Left lung (tissue), 10 donors: Measurements from ENCODE around the gene ASIC3. TPM values are rescaled to one million over a fixed set of nuclear protein-coding genes. Genes with fewer than 3 reads are reported as not detected.
A peak's percentile ranks its signal among the peaks of the same experiment; 100 is the strongest.

Source experiments
- ATAC-seq: fragments of 200-7000 bp; cut with Tn5 transposase; one replicate; pipeline ENCODE4 v1.9.1; 2020; ENCODE audit warnings: moderate library complexity
- DNase-seq, 4 donors: peaks; one replicate each; pipeline ENCODE4 v3.0.0-alpha.2; 2013 to 2020
- H3K27ac ChIP-seq, 2 donors: fragments of 200-600 bp; sonication (generic) in 1 of 2; one replicate each; pipeline versions ENCODE4 v1.5.0 to v1.8.0; 2020 to 2021
- H3K27me3 ChIP-seq, 2 donors: fragments of 200-600 bp; sonication (generic) in 1 of 2; one replicate each; pipeline versions ENCODE4 v1.5.0 to v1.8.0; 2020 to 2021
- H3K36me3 ChIP-seq, 2 donors: fragments of 200-600 bp; sonication (generic) in 1 of 2; one replicate each; pipeline versions ENCODE4 v1.5.0 to v1.8.0; 2020 to 2021
- H3K4me1 ChIP-seq, 2 donors: fragments of 200-600 bp; one replicate each; pipeline ENCODE4 v1.8.0; 2021
- H3K4me3 ChIP-seq, 2 donors: fragments of 200-600 bp; sonication (generic) in 1 of 2; one replicate each; pipeline versions ENCODE4 v1.5.0 to v1.8.0; 2020 to 2021; ENCODE audit warnings: mild to moderate bottlenecking in 1 of 2
- H3K9me3 ChIP-seq, 2 donors: fragments of 200-600 bp; sonication (generic) in 1 of 2; one replicate each; pipeline versions ENCODE4 v1.5.0 to v1.8.0; 2020 to 2021
- CTCF ChIP-seq, 2 donors: fragments of 200-600 bp; sonication (generic) in 1 of 2; IDR thresholded peaks; one replicate each; pipeline versions ENCODE4 v1.5.0 to v1.8.0; 2021; ENCODE audit warnings: antibody characterized with exemption in 2 of 2
- intact Hi-C, 2 donors: fragments of 100-400 bp; cut with DNase I; formaldehyde crosslinking; loops; one replicate each; pipeline versions ENCODE4 v1.11.2 to v1.14.2; 2022
- polyA plus RNA-seq, 6 donors: library from polyadenylated mRNA; unstranded; fragments of 120-200 nt; gene quantifications; one replicate each; pipeline ENCODE4 v1.2.1, GENCODE V29; 2013; ENCODE audit not compliant: insufficient read length in 6 of 6
- total RNA-seq, 2 donors: library from RNA; stranded (reverse); fragmentation: NEBNext Ultra II Directional; extraction: Animal tissue kit (Norgen Biotek cat#: 25700); gene quantifications; one replicate each; pipeline ENCODE4 v1.2.1, GENCODE V29; 2021
- donor health status: DM: no; HTN: yes; CAD: no.
- donor health status: DM: no; HTN: no; CAD: no.

The ASIC3 gene
- total and polyA plus RNA-seq, 8 donors = 2.3 to 6.0 (median 3.4) TPM

DNA sequence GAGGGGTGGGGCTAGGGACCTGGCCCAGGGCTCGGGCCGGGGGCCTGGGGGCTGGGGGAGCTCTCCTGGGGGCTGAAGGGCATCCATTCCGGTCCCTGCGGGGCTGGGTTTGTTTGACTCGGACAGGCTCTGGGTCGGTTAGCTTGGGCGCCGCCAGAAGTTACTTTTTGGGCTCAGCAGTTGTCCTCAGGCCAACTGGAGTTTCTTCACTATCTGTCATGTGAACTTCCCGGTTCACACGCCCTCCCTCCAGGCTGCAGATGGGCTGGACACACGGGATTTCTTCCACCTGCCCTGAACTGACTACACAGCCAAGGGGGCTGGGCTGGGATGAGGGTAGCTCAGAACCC, 14.9 kb downstream of the ASIC3 start:
- DNase-seq (no peak), ATAC-seq (no peak)
- intact Hi-C loops = no loop called here
- Histone ChIP-seq H3K4me1 (peaks cover 28 to 42% of the 10 kb centered on the region in 2 donors), H3K9me3 (no peaks in the 10 kb centered on the region), H3K4me3 (peak overlapping the region in 1 of 2 donors; percentile 93), H3K27ac (no peak overlapping the region), H3K27me3 (no peaks in the 10 kb centered on the region), H3K36me3 (peaks cover 5 to 56% of the 10 kb centered on the region in 2 donors)
- no peak for TF ChIP-seq CTCF (IDR thresholded peaks at IDR 0.05)

- intact Hi-C loops = no loop called here
- ATAC-seq (no peak), DNase-seq (no peak)
- H3K36me3 ChIP-seq = peaks cover 5 to 69% of the 10 kb centered on the region in 2 donors
- H3K4me1 ChIP-seq = peaks cover 20 to 31% of the 10 kb centered on the region in 2 donors
- no peak overlapping the region for H3K27ac ChIP-seq
- no peak overlapping the region for H3K4me3 ChIP-seq
- no peak for TF ChIP-seq CTCF (IDR thresholded peaks at IDR 0.05)
- no peaks in the 10 kb centered on the region for H3K27me3 ChIP-seq
- no peaks in the 10 kb centered on the region for H3K9me3 ChIP-seq
These were observed 16.1 kb downstream of the ASIC3 start for GRCh38 chr7:151064454-151064853.

GRCh38 chr7:151064993-151065392, 16.7 kb downstream of the ASIC3 start:
- no peaks in the 10 kb centered on the region for H3K9me3 ChIP-seq
- H3K27ac ChIP-seq = no peak overlapping the region
- H3K36me3 ChIP-seq = peaks cover 5 to 74% of the 10 kb centered on the region in 2 donors
- no peak for TF ChIP-seq CTCF (IDR thresholded peaks at IDR 0.05)
- peaks cover 20 to 29% of the 10 kb centered on the region in 2 donors for H3K4me1 ChIP-seq
- no peak for DNase-seq
- H3K4me3 ChIP-seq = no peak overlapping the region
- no peaks in the 10 kb centered on the region for H3K27me3 ChIP-seq
- no peak for ATAC-seq
- intact Hi-C loops = no loop called here

DNA sequence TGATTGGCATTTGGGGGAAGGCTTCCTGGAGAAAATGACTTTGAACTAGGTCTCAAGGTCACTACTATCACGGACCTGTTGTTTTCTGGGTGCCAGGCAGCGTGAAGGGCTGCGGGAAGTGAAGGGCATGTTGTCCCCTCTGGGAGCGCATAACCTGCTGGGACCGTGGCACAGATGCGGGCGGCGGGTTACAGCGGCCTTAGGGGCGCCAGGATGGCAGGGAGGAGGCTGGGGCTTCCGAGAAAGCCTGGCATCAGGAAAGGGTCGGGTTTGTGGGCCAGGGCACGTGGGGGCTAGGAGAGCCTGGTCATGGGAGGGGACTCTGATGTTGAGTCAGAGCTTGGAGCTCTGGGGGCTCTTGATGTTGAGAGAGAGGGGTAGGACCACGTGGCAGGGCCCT, 17.2 kb downstream of the ASIC3 start:
- no peaks in the 10 kb centered on the region for H3K27me3 ChIP-seq
- ATAC-seq (no peak), DNase-seq (no peak)
- no peak overlapping the region for H3K4me3 ChIP-seq
- no peak overlapping the region for H3K27ac ChIP-seq
- peaks cover 5 to 80% of the 10 kb centered on the region in 2 donors for H3K36me3 ChIP-seq
- TF ChIP-seq CTCF (IDR thresholded peaks at IDR 0.05) = no peak
- H3K4me1 ChIP-seq = peaks cover 17 to 23% of the 10 kb centered on the region in 2 donors
- no peaks in the 10 kb centered on the region for H3K9me3 ChIP-seq
- intact Hi-C loops = no loop called here

DNA sequence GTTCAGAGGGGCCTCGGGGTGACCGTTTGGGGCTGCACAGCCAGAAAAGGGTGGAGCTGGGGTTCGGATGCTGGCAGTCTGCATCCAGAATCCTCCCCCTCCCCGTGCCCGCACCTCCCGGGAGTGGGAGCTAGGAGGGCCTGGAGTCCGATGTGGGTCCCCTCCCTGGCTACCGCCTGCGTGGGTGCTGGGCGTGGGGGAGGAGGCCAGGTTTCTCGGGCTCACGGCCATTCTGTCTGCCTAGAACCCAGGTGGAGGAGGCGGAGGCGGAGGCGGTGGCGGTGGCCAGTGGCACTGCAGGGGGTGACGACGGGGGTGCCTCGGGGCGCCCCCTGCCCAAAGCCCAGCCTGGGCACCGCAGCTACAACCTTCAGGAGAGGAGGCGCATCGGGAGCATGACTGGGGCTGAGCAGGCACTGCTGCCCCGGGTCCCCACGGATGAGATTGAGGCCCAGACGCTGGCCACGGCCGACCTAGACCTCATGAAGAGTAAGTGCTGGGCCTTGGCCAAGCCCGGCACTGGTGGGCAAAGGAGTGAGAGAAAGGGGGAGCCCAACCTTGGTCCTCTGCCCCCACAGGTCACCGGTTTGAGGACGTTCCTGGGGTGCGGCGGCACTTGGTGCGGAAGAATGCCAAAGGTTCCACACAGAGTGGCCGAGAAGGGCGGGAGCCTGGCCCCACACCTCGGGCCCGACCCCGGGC, 18.1 kb downstream of the ASIC3 start:
- Histone ChIP-seq H3K27ac (no peak overlapping the region), H3K4me1 (peaks cover 9 to 14% of the 10 kb centered on the region in 2 donors), H3K27me3 (no peaks in the 10 kb centered on the region), H3K9me3 (no peaks in the 10 kb centered on the region), H3K4me3 (no peak overlapping the region), H3K36me3 (peaks cover 5 to 89% of the 10 kb centered on the region in 2 donors)
- ATAC-seq (no peak), DNase-seq (peak in 1 of 4 donors; percentile 77)
- TF ChIP-seq CTCF (IDR thresholded peaks at IDR 0.05) = no peak
- intact Hi-C loops = no loop called here
